K562 (cell line): ENCODE data around the gene LSR. TPM values are rescaled to one million over a fixed set of nuclear protein-coding genes. Genes with fewer than 3 reads are reported as not detected.

Experiments
- ARID1B ChIP-seq: fragments of 450-650 bp; IDR thresholded peaks from 2 replicates; pipeline ENCODE4 v1.6.1; 2016; ENCODE audit warnings: antibody characterized with exemption, mild to moderate bottlenecking, inconsistent platforms
- CBX1 ChIP-seq: sonication (generic); IDR thresholded peaks from 2 replicates; pipeline ENCODE4 v1.6.1; 2016; ENCODE audit warnings: antibody characterized with exemption, low read depth, mild to moderate bottlenecking
- FOXP4 ChIP-seq: sonication (generic); formaldehyde crosslinking; IDR thresholded peaks from 2 replicates; pipeline ENCODE4 v1.8.0; 2022; ENCODE audit warnings: mild to moderate bottlenecking, missing genetic modification reagents, borderline replicate concordance
- GATAD2A ChIP-seq: fragments of 450-650 bp; IDR thresholded peaks from 2 replicates; pipeline ENCODE4 v1.6.1; 2017
- HNRNPL ChIP-seq: fragments of 200-400 bp; formaldehyde crosslinking; IDR thresholded peaks from 2 replicates; pipeline ENCODE4 v1.6.1; 2017; ENCODE audit warnings: low read depth, mild to moderate bottlenecking, low read length
- HOMEZ ChIP-seq: fragments of 250-450 bp; sonication (Bioruptor Pico); IDR thresholded peaks from 2 replicates; pipeline ENCODE4 v1.4.0; 2020; ENCODE audit warnings: mild to moderate bottlenecking, moderate library complexity
- IFI16 ChIP-seq: fragments of 250-450 bp; sonication (Bioruptor Pico); IDR thresholded peaks from 2 replicates; pipeline ENCODE4 v2.1.2; 2022; ENCODE audit warnings: mild to moderate bottlenecking, inconsistent platforms
- JUND ChIP-seq, 2 experiments: IDR thresholded peaks; 2 replicates in 1 of 2; 3 replicates in 1 of 2; pipeline ENCODE4 v1.6.1; 2011; ENCODE audit warnings: borderline replicate concordance in 2 of 2, low read depth in 2 of 2, low read length in 2 of 2, improper control_type of control experiment in 1 of 2, missing biosample characterization in 1 of 2, missing genetic modification characterization in 1 of 2, missing genetic modification reagents in 1 of 2
- KDM2B ChIP-seq: fragments of 250-450 bp; sonication (Bioruptor Pico); IDR thresholded peaks from 2 replicates; pipeline ENCODE4 v1.8.0; 2021; ENCODE audit warnings: mild to moderate bottlenecking, moderate library complexity
- NR3C1 ChIP-seq: sonication (generic); formaldehyde crosslinking; IDR thresholded peaks from 2 replicates; pipeline ENCODE4 v1.8.1; 2022; ENCODE audit warnings: missing genetic modification reagents
- POLR2G ChIP-seq: fragments of 200-400 bp; formaldehyde crosslinking; IDR thresholded peaks from 2 replicates; pipeline ENCODE4 v1.6.1; 2017; ENCODE audit warnings: low read depth, mild to moderate bottlenecking, antibody characterized with exemption, low read length, moderate library complexity
- RBBP5 ChIP-seq: fragments of 200-600 bp; sonication (generic); IDR thresholded peaks from 2 replicates; pipeline ENCODE4 v1.6.1; 2012; ENCODE audit warnings: borderline replicate concordance, mild to moderate bottlenecking, low read length, control low read depth, inconsistent platforms; ENCODE audit not compliant: insufficient read depth, poor library complexity, severe bottlenecking
- SMAD4 ChIP-seq: fragments of 250-450 bp; sonication (Bioruptor Pico); conservative IDR thresholded peaks from 2 replicates; pipeline ENCODE4 v1.8.0; 2021; ENCODE audit warnings: inconsistent platforms, mild to moderate bottlenecking, moderate library complexity
- TCFL5 ChIP-seq: fragments of 250-450 bp; sonication (Bioruptor Pico); conservative IDR thresholded peaks from 2 replicates; pipeline ENCODE4 v1.6.1; 2021; ENCODE audit warnings: mild to moderate bottlenecking, moderate library complexity, matching md5 sums
- TRIM24 ChIP-seq, 2 experiments: fragments of 450-650 bp; IDR thresholded peaks; 2 replicates each; pipeline ENCODE4 v1.6.1; 2016
- TRIM28 ChIP-seq: fragments of 450-650 bp; IDR thresholded peaks from 2 replicates; pipeline ENCODE4 v1.6.1; 2017
- ZBED1 ChIP-seq: IDR thresholded peaks from 2 replicates; pipeline ENCODE4 v1.6.1; 2014
- ZNF146 ChIP-seq: IDR thresholded peaks from one replicate; pipeline ENCODE4 v1.6.1; 2018; ENCODE audit warnings: missing compliant biosample characterization; ENCODE audit not compliant: unreplicated experiment
- ZNF224 ChIP-seq: sonication (generic); formaldehyde crosslinking; IDR thresholded peaks from 2 replicates; pipeline ENCODE4 v1.8.0; 2022; ENCODE audit warnings: mild to moderate bottlenecking, missing genetic modification reagents
- ZNF395 ChIP-seq: fragments of 200-800 bp; sonication (Bioruptor generic); IDR thresholded peaks from 2 replicates; pipeline ENCODE4 v1.6.1; 2017; ENCODE audit warnings: missing genetic modification characterization, missing compliant biosample characterization
- ZNF561 ChIP-seq: fragments of 450-650 bp; formaldehyde crosslinking; conservative IDR thresholded peaks from 2 replicates; pipeline ENCODE4 v1.4.0; 2020; ENCODE audit warnings: mild to moderate bottlenecking, moderate library complexity
- ZNF695 ChIP-seq: fragments of 450-650 bp; formaldehyde crosslinking; IDR thresholded peaks from 2 replicates; pipeline ENCODE4 v1.4.0; 2020; ENCODE audit warnings: mild to moderate bottlenecking, moderate library complexity
- ZNF780A ChIP-seq: fragments of 250-450 bp; sonication (Bioruptor Pico); IDR thresholded peaks from 2 replicates; pipeline ENCODE4 v1.5.0; 2021; ENCODE audit warnings: mild to moderate bottlenecking
- ZNF830 ChIP-seq: fragments of 250-450 bp; sonication (Bioruptor Pico); IDR thresholded peaks from 2 replicates; pipeline ENCODE4 v1.5.0; 2021; ENCODE audit warnings: mild to moderate bottlenecking
- polyA plus RNA-seq, 8 experiments: library from polyadenylated mRNA; depleted of rRNA in 4 of 8; stranded (reverse) in 5 of 8; unstranded in 3 of 8; fragments of >200 nt; fragmentation: Nextera tagmentation in 2 of 8; fragmentation: Illumina TruSeq in 1 of 8; extraction: Ambion mirVana in 2 of 8; extraction: Trizol in 1 of 8; gene quantifications; 2 replicates each; pipeline versions ENCODE4 v1.2.1 to v1.2.3, GENCODE V29; 2011 to 2014; ENCODE audit warnings: inconsistent platforms in 1 of 8, missing spikeins in 1 of 8
- total RNA-seq, 7 experiments: library from RNA; depleted of rRNA in 6 of 7; stranded (reverse); fragments of >200 nt in 6 of 7; fragmentation: Illumina TruSeq in 2 of 7; extraction: Trizol in 2 of 7; gene quantifications; 2 replicates each; pipeline versions ENCODE4 v1.2.1 to v1.2.3, GENCODE V29; 2011 to 2021; ENCODE audit warnings: low replicate concordance in 1 of 7

Gene LSR
- total and polyA plus RNA-seq, 9 of the 15 experiments (the other 6 are each of a cell fraction or from before 2014, with no cell fraction given), result 0.44 to 87.9 (median 28.0) TPM

GRCh38 chr19:35204799-35205732, 43.7 kb upstream of the LSR start (continued):
- peak; percentile 82 for TF ChIP-seq ARID1B
- peak; percentile 85 for TF ChIP-seq ZNF780A (CRISPR knock-in tag)
- peak; percentile 98 for TF ChIP-seq CBX1
- TF ChIP-seq TRIM24 (IDR thresholded peaks at IDR 0.05), result peak; percentile 64 to 68
- TF ChIP-seq ZNF146, result no peak
- TF ChIP-seq POLR2G, result no peak
- peak; percentile 99 for TF ChIP-seq SMAD4
- peak; percentile 40 for TF ChIP-seq RBBP5
- peak; percentile 29; the same call in 1 of the 2 replicates for TF ChIP-seq FOXP4 (CRISPR knock-in tag)
- TF ChIP-seq ZNF395 (CRISPR knock-in tag), result peak; percentile 98
- TF ChIP-seq KDM2B (CRISPR knock-in tag), result peak; percentile 88; the same call in 1 of the 2 replicates
- TF ChIP-seq HNRNPL, result no peak
- TF ChIP-seq ZNF695 (CRISPR knock-in tag), result 0 out of 2 replicates have a peak, but pooled peaks have one; percentile 15
- peak; percentile 94; the same call in 1 of the 2 replicates for TF ChIP-seq HOMEZ (CRISPR knock-in tag)
- TF ChIP-seq JUND (IDR thresholded peaks at IDR 0.05; ENCODE audit: borderline replicate concordance, low read depth, low read length), result no peak
- TF ChIP-seq JUND (tag; IDR thresholded peaks at IDR 0.05; ENCODE audit: borderline replicate concordance, low read depth, low read length), result peak; percentile 71; the same call in 2 of the 3 replicates
- TF ChIP-seq ZNF561 (CRISPR knock-in tag), result peak; percentile 85
- peak; percentile 81 for TF ChIP-seq GATAD2A
- TF ChIP-seq IFI16 (CRISPR knock-in tag), result peak; percentile 91
- TF ChIP-seq ZNF224 (CRISPR knock-in tag), result no peak
- peak; percentile 89 for TF ChIP-seq TCFL5 (CRISPR knock-in tag)
- TF ChIP-seq ZBED1, result 0 out of 2 replicates have a peak, but pooled peaks have one; percentile 29
- TF ChIP-seq NR3C1 (CRISPR knock-in tag), result no peak
- peak; percentile 96 for TF ChIP-seq ZNF830 (CRISPR knock-in tag)
- TF ChIP-seq TRIM28, result peak; percentile 73; the same call in 1 of the 2 replicates
